ENCODE results near the gene CELSR2. TPM values are rescaled to one million over a fixed set of nuclear protein-coding genes. Genes with fewer than 3 reads are reported as not detected.

The CELSR2 gene
- total RNA-seq, 1 donor from 2014 or later: 3.9 TPM

DNA sequence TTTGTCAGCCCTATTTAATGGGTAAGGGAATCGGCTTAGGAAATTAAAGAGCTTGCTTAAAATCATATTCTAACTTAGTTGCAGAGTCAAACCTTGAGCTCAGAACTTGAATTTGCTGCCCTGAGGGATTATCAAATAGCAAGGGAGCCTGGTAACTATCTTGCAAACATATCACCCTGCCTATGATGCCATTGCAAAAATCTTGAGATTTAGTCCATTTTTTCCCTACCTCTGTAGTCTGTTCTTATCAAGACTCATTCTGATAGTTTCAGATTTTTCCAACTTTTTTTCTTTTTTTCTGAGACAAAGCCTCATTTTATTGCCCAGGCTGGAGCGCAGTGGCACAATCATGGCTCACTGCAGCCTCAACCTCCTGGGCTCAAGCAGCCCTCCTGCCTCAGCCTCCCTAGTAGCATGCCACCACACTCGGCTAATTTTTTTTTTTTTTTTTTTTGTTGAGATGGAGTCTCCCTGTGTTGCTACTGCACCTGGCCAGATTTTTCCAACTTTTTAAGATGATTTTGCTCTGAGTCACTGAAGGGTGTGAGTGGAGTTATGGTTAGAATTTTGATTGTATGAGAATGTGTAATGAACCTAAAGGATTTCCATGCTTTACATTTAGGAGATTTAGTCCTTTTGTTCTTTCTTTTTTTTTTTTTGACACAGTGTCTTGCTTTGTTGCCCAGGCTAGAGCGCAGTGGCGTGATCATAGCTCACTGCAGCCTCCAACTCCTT, 23.5 kb upstream of the CELSR2 start:
- DNase-seq (ENCODE audit: low spot score): no peak
- ATAC-seq: no peak

GRCh38 chr1:109228167-109228566, 21.2 kb upstream of the CELSR2 start:
- no peak for ATAC-seq
- no peak for DNase-seq (ENCODE audit: low spot score)

- DNase-seq (ENCODE audit: low spot score) (peak; percentile 32), ATAC-seq (no peak)
Observed at GRCh38 chr1:109229531-109230127, 19.7 kb upstream of the CELSR2 start.

DNA sequence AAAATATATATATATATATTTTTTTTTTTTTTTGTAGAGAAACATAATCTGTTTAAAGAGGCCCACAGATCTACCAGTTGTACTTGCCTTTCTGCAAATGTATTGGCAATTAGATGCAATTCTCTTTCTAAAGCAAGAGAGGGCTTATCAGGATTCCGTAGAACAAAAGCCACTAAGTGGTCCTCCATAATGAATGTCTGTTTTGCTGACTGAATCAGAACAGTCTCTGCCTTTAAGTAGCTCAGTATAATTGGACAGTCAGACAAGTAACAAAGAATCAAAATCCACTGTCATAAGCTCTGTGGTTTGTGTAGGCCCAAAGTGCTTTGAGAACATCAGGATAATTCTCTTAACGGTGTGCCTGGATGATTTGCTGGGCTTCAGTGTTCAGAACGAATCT, 18.3 kb upstream of the CELSR2 start:
- ATAC-seq (no peak), DNase-seq (ENCODE audit: low spot score) (no peak)

DNA sequence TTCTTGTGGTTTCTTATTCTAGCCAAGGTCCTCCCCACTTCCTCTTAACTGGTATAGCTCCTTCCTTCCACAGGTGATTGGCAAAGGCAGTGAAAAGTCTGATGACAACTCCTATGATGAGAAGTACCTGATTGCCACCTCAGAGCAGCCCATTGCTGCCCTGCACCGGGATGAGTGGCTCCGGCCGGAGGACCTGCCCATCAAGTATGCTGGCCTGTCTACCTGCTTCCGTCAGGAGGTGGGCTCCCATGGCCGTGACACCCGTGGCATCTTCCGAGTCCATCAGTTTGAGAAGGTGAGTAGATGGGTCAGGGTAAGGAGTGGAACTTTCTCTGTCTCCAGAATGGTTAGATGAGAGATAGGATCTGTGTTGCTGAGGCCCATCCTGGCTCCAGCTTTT, 14.2 kb upstream of the CELSR2 start:
- DNase-seq (ENCODE audit: low spot score): no peak
- no peak for ATAC-seq

DNA sequence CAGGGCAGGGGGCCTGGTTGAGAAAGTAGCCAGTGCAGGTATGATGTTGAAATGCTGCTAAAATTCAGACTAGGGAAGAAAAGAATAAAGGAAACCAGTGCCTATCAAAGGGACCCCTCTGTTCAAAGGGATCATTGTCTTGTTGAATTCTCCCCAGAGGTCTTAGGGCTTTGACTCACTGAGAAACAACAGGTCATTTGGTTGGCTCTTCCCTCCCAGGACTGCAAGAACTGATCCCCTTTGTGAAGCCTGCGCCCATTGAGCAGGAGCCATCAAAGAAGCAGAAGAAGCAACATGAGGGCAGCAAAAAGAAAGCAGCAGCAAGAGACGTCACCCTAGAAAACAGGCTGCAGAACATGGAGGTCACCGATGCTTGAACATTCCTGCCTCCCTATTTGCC, 11.8 kb upstream of the CELSR2 start:
- ATAC-seq (no peak), DNase-seq (ENCODE audit: low spot score) (peak; percentile 10)

GRCh38 chr1:109238382-109238781, 11.0 kb upstream of the CELSR2 start:
- DNase-seq (ENCODE audit: low spot score) (no peak), ATAC-seq (no peak)

DNA sequence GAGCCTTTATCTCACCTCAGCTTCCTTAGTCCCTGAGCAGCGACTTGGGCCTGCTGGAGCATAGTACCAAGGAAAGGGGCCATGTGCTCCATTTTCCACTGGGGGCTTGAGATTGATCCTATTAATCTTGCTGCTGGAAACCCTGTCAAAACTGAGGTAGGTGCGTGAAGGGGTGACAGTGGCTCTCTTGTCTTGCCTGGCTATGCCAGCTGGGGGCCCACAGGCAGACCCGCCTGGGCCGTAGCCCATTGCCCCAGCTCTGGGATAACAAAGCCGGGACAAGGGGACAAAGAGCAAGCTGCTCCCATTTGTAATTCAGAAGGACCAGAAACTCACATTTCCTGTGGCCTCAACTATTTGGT, 10.3 kb upstream of the CELSR2 start:
- ATAC-seq (no peak), DNase-seq (ENCODE audit: low spot score) (no peak)

- ATAC-seq: peak; percentile 54
Observed at GRCh38 chr1:109239409-109240068, 9.8 kb upstream of the CELSR2 start.

DNA sequence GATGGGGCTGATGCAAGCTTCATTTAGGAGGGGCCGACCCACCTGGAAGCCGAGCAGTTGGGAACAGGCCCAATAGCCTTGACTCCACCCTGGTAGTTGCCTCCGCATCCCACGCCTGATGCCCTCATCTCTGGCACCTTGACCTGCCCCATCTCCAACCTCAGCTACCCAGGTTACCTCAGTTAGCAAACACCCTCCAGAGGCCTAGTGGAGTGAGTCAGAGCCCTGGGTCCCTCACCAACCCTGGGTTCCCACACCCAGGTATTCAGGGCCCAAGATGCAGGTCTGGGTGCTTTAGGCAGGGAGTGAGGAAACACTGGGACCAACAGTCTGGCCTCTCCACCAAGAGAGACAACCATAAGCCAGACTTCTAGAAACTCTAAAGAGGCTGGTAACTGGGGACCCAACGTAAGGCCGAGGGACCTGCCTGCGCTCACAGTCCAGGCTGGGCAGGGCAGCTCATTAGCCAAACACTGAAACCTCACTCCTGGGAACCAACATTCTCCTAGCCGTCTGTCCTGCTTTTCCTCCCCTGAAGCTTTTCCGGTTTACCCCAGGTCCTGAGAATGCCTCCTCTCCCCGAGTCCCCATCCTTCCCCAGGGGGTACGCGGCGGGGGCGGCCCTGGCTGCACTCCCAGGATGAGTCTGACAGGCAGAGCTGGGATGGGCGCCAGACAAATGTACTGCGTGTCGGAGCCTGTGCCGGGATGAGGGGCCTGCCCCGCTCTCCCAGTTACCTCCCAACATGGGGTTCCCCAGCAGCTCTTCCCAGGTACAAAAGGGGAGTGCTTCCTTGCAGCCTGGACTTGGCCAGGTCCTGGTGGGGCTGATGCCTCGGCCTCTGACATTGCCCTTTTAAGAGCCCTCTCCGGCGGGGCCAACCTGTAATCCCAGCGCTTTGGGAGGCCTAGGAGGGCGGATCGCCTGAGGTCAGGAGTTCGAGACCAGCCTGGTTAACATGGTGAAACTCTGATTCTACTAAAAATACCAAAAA, 8.9 kb upstream of the CELSR2 start:
- DNase-seq (ENCODE audit: low spot score): peak; percentile 51
- ATAC-seq: peak; percentile 63

More at GRCh38 chr1:109239409-109240068, 9.8 kb upstream of the CELSR2 start:
- DNase-seq (ENCODE audit: low spot score): peak; percentile 44

DNA sequence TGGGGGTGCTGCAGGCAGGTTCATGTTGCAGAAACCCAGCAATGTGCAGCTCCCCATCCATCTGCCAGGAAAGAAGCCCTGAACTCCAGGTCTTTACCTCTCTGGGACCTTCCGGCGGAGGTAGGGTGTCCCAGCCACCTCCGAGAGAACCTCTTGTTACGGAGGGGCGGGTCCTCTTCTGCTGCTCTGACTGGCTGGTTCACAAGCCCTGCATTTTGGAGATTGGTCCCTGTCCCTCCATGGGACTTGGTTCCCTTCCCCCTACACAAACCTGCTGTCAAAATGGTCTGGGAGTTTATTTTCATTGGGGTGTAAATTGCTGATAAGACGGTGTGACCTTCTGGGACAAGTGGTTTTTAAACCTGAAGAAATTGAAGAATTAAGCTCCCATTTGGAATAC, 8.0 kb upstream of the CELSR2 start:
- ATAC-seq: peak; percentile 35
- peak; percentile 44 for DNase-seq (ENCODE audit: low spot score)

GRCh38 chr1:109241841-109242345, 7.4 kb upstream of the CELSR2 start:
- peak; percentile 37 for DNase-seq (ENCODE audit: low spot score)
- no peak for ATAC-seq

DNA sequence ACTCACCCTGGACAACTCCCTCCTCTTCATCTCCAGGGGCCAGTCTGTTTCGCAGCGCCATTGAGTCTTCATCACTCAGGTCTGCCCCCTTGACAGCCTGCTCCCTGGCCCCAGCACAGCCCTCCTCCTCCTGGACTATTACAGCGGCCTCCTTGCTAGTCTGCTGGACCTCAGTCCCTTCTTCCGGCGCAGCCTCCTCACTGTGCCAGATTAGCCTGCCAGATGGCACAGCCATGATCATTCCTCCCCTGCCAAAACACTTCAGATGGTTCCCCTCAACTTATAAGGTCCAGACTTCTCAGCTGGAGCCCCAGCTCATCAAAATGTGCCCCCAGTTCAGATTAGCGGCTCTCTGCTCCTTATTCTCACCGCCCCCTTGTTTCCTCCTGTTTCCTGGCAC, 7.0 kb upstream of the CELSR2 start:
- ATAC-seq: no peak
- no peak for DNase-seq (ENCODE audit: low spot score)

DNA sequence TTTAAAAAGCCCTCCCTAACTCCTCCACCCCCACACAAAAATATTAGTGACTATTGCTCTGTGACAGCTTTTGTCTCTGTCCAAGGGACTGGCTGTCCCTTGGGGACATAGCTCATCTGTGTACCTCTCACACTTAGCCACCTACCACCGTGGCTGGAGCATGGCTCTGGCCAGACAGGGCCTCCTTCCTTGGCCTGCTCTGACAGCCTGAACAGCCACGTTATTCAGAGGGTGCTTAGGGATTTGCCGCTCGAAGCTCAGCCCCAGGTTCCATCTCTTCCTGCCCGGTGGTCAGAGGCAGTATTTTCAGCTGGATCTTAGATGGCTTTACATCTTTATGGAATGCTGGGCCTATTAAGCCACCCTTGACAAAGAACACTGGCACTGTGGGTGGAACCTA, 6.1 kb upstream of the CELSR2 start:
- DNase-seq (ENCODE audit: low spot score) (peak; percentile 0), ATAC-seq (no peak)

- DNase-seq (ENCODE audit: low spot score): peak; percentile 23
- no peak for ATAC-seq
Observed at GRCh38 chr1:109243860-109244552, 5.3 kb upstream of the CELSR2 start.

- ATAC-seq (no peak), DNase-seq (ENCODE audit: low spot score) (no peak)
Observed at GRCh38 chr1:109246141-109246551, 3.2 kb upstream of the CELSR2 start.

DNA sequence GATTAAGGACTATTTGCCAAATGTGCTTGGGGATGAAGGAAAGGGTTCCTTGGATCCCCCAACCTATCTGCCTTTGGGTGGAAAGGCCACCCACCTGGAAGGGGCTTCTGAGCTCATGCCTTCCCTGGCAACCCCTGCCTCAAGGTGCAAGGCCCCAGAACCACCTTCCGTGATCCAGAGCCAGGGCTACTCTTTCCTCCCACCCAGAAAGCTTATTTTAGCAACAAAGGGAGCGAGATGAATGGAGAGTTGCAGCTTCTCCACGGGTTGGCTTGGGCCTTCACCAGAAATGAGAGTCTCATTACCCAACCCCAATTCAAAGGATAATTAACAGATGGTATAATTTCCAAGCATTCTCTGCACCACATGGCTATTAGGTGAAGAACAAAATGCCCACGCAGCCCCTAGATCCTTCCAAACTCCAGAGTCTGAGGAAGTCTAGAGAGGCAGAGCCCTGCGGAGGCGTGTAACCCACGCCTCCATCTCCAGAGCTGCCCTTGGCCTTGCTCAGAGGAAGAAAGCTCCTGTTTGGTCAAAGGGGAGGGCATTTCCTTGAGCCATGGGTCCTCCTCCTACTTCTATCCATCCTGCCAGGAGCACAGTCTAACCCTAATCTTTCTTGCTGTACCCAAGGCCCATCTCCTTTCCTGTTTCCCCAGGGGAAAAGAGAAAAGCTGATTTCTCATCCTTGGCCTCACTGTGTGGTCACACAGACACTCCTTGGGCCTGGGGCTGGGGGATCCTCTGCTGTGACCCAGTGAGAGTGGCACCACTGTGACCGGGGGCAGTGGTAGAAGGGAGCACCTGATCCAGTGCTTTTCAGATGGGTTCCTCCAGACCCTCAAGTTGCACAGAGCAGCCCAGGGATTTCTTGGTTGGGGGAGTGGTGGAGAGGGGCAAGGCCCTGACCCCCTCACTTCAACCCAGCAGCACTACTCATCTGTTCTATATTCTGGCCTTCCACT, 1.7 kb upstream of the CELSR2 start:
- ATAC-seq (no peak), DNase-seq (ENCODE audit: low spot score) (no peak)

GRCh38 chr1:109248444-109248796, 919 bp upstream of the CELSR2 start:
- DNase-seq (ENCODE audit: low spot score) (no peak), ATAC-seq (no peak)

Data from left lobe of liver (tissue), 2 donors.